ENCODE measurements around the gene GOLGA7B.
A peak's percentile ranks its signal among the peaks of the same experiment; 100 is the strongest.
"Not testable (repeated sequence)": the region's sequence is repeated elsewhere in the genome, so short reads cannot be mapped to it uniquely, and the experiment has no call there.

The GOLGA7B gene

GRCh38 chr10:97836446-97836845, 13.2 kb upstream of the GOLGA7B start:
- no peak for DNase-seq

DNA sequence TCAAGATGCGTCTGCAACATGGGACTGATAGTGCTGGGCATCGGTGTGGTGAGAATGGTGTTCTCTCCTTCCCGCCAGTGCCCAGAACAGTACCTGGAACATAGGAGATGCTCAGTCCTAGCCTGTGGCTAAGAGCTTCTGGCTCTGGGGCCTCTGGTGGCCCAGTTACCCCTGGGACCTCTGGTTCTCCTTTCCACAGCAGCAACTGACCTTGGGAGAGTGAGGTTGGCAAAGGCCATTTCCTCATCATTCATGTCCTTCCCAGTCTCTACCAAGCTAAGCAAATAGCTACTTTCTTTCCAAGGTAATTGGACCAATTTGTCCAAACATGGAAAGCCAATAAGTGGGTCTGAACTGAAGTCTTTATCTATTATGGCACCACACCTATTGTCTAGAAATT, 11.6 kb upstream of the GOLGA7B start:
- DNase-seq = no peak

- not testable (repeated sequence) for DNase-seq
Observed at GRCh38 chr10:97841166-97841565, 8.5 kb upstream of the GOLGA7B start.

DNA sequence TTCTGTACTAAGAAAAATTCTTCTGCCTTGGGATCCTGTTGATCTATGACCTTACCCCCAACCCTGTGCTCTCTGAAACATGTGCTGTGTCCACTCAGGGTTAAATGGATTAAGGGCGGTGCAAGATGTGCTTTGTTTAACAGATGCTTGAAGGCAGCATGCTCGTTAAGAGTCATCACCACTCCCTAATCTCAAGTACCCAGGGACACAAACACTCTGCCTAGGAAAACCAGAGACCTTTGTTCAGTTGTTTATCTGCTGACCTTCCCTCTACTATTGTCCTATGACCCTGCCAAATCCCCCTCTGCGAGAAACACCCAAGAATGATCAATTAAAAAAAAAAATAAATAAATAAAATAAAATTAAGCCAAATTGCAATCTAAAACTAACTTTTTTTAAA, 7.5 kb upstream of the GOLGA7B start:
- not testable (repeated sequence) for DNase-seq

GRCh38 chr10:97842656-97843280, 6.9 kb upstream of the GOLGA7B start:
- DNase-seq = no peak

- DNase-seq = no peak
Observed at GRCh38 chr10:97843281-97843671, 6.4 kb upstream of the GOLGA7B start.

DNA sequence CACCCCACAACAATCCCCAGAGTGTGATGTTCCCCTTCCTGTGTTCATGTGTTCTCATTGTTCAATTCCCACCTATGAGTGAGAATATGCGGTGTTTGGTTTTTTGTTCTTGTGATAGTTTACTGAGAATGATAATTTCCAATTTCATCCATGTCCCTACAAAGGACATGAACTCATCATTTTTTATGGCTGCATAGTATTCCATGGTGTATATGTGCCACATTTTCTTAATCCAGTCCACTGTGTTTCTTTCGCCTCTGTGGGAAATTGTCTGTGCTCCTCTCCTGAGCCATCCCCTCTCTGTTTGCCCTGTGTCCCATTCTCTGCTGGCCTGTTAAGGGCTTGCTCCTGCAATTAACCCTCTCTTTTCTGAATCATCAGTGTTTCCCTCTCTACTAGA, 5.7 kb upstream of the GOLGA7B start:
- DNase-seq = not testable (repeated sequence)

DNA sequence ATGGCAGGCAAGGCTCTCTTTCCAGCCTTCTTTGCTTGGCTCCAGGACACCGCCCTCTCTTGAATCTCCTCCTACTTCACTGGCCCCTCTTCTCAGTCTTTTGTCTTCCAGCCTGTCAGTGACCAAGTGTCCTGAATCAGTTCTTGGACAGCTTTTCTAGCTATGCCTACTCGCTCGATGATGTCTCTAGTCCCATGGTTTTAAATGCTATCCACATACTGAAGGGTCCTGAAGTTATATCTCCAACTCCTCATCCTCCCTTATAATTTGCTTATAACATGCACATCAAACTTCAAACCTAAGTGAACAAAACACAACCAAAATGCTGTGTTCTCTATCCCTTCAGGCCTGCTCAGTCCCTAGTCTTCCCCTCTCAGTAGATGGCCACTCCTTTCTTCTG, 5.0 kb upstream of the GOLGA7B start:
- DNase-seq = no peak

DNA sequence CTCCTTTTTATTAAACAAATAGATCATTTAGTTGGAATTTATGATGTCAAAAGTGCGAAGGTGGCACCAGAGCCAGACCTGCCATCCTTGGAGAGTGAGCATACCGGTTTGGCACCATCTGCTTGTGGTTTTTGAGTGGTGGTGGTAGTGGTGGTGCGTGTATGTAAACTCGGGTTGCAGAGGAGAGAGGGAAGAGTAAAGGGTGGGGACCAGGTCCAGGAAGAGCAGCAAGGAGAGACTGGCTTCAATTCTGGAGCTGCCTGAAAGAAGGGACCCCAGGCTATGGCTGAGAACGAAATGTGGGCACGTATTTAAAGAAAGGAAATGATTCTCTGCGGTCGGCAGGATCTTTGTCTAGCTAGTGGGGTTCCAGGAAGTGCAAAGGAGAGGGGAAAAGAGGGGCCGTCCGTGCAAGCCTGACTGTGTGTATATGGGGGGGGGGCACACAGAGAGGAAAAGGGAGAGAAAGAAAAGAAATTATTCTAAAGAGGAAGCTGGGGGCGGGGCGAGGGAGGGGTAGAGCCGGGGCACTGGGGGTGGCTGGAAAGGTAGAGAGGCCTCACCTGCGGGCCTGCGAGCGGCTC, 448 bp upstream of the GOLGA7B start:
- peak; percentile 42 for DNase-seq

DNA sequence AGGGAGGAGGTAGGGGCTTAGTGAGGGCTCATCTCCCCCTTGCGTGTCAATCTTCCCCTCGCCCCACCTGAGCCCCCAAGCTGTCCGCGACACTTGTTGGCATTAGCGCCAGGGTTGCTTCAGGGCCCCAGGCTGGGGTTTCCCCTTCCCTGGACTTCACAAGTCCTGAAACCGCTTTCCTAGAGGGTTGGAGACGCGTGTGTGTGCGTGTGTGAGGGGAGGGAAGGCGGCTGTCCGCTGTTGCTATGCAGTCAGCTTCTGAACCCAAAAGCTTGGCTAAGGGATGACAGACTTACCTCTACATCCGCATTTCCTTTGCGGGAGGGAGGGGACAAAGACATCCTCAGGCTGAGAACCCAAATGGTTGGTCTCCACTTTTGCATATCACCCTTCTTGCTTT, 803 bp downstream of the GOLGA7B start:
- no peak for DNase-seq

- no peak for DNase-seq
Observed at GRCh38 chr10:97851341-97852001, 1.8 kb downstream of the GOLGA7B start.

- DNase-seq = no peak
Observed at GRCh38 chr10:97852277-97852676, 2.6 kb downstream of the GOLGA7B start.

DNA sequence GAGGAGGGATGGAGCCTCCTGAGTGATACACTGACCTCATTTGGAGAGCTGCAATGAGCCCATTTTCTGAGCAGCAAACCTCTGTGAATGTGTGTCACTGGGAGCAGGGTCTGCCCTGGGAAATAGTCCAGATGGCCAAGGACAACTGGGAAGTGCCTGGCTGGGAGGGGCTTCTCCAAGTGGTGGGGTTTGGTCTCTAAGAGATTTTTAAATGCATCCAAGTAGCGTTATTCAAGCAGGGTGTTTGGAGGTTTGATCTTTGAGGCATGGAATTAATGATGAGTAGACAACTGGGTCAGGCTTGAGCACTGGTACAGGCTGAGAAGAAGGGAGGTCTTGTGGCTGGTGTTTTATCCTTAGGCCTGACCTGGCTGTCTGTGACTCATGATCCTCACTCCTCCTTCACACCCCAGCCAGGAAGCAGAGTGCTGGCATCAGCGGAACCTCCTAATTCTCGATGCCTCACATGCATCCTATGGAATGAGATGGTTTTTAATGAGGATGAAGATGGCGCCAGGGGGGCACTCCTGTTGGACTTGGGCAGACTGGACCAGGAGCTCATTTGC, 3.3 kb downstream of the GOLGA7B start:
- DNase-seq = no peak

DNA sequence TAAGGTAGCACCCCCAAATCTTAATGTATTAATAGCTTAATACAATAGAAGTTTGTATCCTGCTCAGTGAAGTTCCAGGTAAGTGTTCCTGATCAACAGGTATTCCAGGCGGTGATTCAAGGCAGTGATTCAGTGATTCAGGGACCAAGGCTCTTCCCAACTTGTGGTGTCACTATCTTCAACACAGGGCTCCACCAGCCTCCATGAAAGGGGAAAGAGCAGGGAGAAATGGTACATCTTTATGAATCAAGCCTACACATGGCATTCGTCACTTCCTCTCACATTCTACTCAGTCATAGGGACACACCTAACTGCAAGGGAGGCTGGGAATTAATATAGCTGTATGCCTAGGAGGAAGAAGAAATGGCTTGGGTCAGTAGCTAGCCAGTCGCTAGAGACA, 5.1 kb downstream of the GOLGA7B start:
- DNase-seq = no peak

DNA sequence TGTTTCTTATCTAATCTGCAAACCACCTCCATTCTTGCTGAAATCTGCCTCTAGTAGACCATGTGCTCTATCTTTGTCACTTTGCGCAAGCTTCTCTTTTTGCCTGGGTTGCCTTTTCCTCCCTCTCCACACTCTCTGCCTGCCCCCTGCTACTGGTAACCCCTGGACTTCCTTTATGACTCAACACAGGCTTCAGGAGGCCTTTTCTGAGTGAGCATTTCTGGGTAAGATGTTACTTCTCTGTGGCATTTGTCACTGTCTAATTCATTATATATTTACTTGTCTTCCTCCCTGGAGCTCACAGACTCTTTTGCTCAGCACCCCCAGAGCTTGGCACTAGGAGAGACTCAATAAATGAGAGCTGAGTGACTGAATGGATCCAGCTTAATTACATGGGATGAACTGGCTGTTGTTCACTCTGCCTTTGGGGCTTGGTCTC, 8.4 kb downstream of the GOLGA7B start:
- no peak for DNase-seq

DNA sequence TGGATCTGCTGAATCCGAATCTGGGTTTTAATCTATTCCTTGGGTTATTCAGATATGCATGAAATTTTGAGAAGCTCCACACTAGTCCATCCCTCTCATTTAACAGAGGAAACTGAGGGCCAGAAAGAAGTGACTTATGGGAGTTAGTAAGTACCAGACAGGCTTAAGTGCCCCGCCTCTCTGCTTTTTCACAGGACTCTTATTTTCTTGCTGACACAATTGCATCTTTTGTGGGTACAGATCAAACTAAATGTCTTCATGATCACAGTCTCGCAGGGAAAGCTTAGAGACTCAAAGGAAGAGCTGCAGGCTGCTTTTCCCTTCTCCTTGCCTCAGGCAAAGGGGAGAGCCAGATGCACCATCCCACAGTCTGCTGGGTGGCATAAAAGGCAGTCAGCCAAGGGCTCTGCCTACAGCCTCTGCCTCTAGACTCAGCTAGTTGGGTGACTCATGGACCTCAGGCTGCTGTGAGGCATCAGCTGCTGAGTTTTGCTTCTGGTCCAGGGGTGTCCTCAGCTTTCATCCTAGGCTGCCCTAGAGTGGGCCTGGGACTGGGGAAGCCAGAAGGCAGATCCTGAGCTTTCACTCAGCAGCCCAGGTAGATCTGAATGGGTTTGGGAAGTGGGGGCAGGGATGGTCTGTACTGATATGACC, 11.6 kb downstream of the GOLGA7B start:
- DNase-seq = peak; percentile 64

DNA sequence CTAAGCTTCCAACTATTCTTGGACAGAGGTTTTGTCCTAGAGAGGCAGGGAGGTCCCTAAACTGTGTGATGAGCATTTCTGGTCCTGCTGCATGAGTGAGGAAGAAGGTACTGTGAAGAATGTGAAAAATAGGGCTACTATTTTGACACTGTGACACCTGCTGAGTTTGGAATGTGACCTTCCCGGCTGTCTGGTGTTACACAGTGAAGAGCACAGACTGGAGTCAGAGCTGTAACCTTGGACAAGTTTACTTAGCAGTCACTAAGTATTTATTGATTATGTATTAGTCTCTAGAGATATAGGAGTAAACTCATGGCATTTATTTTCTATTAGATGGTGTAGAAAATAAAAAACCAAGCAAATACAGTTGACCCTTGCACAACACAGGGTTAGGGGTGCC, 12.3 kb downstream of the GOLGA7B start:
- DNase-seq = no peak

GRCh38 chr10:97863808-97864207, 14.2 kb downstream of the GOLGA7B start:
- DNase-seq = no peak

GRCh38 chr10:97865488-97865887, 15.8 kb downstream of the GOLGA7B start:
- DNase-seq = no peak

DNA sequence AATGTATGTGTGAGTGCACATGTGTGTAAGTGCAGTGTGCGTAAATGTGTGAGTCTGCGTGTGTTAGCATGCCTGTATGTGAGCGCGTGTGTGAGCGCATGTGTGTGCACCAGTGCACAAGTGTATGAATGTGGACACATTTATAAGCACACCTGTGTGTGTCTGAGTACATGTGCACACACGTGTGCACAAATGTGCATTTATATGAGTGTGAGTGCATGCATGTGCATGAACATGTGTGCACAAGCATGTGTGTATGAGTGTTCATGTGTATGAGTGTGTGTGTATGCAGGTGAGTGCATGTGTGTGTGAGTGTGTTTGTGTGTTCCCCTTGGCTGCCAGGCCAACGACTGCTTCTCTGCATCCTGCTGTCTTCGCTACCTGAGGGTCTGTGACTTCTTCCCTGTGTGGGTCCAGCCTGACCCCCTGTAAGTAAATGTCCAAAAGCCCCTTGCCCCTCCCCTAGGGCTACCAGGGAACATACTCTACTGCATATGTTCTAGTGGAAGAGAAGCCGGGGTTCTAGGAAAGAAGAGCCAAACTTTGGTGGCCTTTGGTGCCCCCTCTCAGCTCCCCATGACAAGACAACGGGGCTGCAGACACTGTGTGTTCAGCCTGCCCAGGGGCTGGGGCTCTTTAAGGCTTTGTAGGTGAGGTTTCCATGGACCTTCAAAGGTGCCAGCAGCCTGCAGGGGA, 17.0 kb downstream of the GOLGA7B start:
- DNase-seq = no peak

DNA sequence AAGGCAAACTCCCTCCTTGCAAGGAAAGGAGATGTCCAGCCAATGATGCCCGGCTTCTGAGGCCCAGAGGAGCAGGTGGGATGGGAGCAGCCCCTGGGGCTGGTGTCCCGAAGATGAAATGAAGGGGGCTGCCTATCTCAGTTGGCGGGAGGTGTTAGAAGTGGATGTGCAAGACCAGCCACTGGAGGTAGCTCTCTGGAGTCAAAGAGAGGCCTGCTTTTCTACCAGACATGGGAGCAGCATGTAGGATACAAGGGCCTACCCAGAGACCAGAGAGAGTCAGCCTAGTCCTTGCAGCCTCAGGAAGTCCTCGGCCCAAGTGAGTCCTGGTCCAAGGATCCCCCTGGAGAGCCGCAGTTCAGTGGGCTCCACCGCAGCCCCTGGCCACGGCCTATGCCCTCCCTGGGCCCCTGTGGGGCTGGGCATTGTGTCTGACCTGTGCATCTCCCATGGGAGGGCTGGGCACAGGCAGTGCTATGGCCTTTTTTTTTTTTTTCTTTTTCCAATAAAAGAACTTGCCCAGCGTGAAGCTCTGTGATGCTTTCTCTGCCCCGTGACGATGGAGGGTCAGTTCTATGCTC, 17.7 kb downstream of the GOLGA7B start:
- no peak for DNase-seq

DNA sequence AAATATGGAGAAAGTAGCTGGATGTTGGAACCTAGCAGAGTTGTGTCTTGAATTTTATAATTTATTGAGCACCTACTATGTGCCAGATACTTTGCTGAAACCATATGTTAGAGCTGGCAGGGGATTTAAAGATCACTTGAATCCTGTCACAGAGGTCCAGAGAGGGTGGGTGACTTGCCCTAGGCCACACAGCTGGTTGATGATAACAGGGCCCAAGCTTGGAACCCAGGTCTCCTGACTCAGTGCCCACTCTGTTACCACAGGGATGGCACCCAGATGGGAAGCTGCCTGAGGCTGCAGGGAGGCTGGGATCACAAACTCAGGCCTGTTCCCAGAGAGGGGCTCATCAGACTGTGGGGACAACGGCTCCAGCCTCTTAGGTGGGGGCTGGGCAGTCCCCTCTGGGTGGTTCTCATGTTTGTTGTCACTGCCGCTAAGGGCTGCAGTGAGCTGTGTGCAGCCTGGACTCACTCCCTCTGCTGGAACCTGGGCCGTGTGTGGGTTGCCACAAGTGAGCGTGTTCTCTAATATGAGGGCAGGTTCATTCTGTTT, 18.6 kb downstream of the GOLGA7B start:
- DNase-seq = no peak

Data from 8988T (cell line).